H1 (cell line): ENCODE data around the gene GALNT12. TPM values are rescaled to one million over a fixed set of nuclear protein-coding genes. Genes with fewer than 3 reads are reported as not detected.
A peak's percentile ranks its signal among the peaks of the same experiment; 100 is the strongest.

ENCODE experiments used
- CTCF ChIA-PET: fragments of 300-600 bp; sonication (Branson Sonifier 250); formaldehyde crosslinking; loops from one replicate; lab custom pipeline; 2021; ENCODE audit not compliant: partially characterized antibody; lab: Charles Lee
- POLR2A ChIA-PET: fragments of 300-600 bp; sonication (Branson Sonifier 250); formaldehyde crosslinking; loops from one replicate; lab custom pipeline; 2021; ENCODE audit warnings: inconsistent platforms; ENCODE audit not compliant: partially characterized antibody; lab: Charles Lee
- DNase-seq, 2 experiments: peaks; one replicate each; pipeline versions ENCODE4 v3.0.0 to v3.0.0-alpha.2; 2010 to 2022; ENCODE audit warnings: low spot score in 2 of 2, low read depth in 1 of 2, mixed read lengths in 1 of 2
- FAIRE-seq: peaks from 2 replicates; lab custom pipeline; 2011; peaks lifted over from hg19 to GRCh38; lab: Jason Lieb, UNC
- H2AFZ ChIP-seq: 2 replicates; pipeline ENCODE4 v1.8.1; 2012; ENCODE audit warnings: low read length, inconsistent platforms
- H2AK5ac ChIP-seq: 2 replicates; pipeline ENCODE4 v1.6.1; 2013; ENCODE audit warnings: low read depth, low read length
- H2BK120ac ChIP-seq: replicated peaks from 2 replicates; pipeline ENCODE3; 2013; ENCODE audit warnings: low read depth, low read length, inconsistent platforms
- H2BK12ac ChIP-seq: 2 replicates; pipeline ENCODE4 v1.6.1; 2013; ENCODE audit warnings: low read depth, low read length
- H2BK15ac ChIP-seq: 2 replicates; pipeline ENCODE4 v1.6.1; 2013; ENCODE audit warnings: low read length
- H2BK20ac ChIP-seq: 2 replicates; pipeline ENCODE4 v1.6.1; 2013; ENCODE audit warnings: low read length
- H2BK5ac ChIP-seq: 2 replicates; pipeline ENCODE4 v1.6.1; 2013; ENCODE audit warnings: low read depth, low read length
- H3K14ac ChIP-seq: 2 replicates; pipeline ENCODE4 v1.6.1; 2013; ENCODE audit warnings: inconsistent platforms; ENCODE audit not compliant: insufficient read length
- H3K18ac ChIP-seq: 2 replicates; pipeline ENCODE4 v1.6.1; 2013; ENCODE audit warnings: low read length; ENCODE audit errors: extremely low read depth
- H3K23ac ChIP-seq: 2 replicates; pipeline ENCODE4 v1.6.1; 2013; ENCODE audit warnings: inconsistent platforms; ENCODE audit not compliant: insufficient read length
- H3K23me2 ChIP-seq: 2 replicates; pipeline ENCODE4 v1.6.1; 2013; ENCODE audit warnings: low read depth, low read length
- H3K27ac ChIP-seq: 2 replicates; pipeline ENCODE4 v1.6.1; 2011; ENCODE audit warnings: low read depth, low read length, inconsistent platforms
- H3K27me3 ChIP-seq, 4 experiments: replicated peaks in 1 of 4; 1 replicate in 1 of 4; 2 replicates in 3 of 4; pipeline versions ENCODE4 v1.6.1 to v1.8.1; 2011 to 2013; ENCODE audit warnings: low read length in 3 of 4, mild to moderate bottlenecking in 3 of 4, inconsistent platforms in 2 of 4, mixed read lengths in 2 of 4, moderate library complexity in 1 of 4; ENCODE audit not compliant: control insufficient read depth in 3 of 4, insufficient read depth in 3 of 4; ENCODE audit errors: extremely low read depth in 1 of 4
- H3K36me3 ChIP-seq, 4 experiments: 2 replicates each; pipeline versions ENCODE4 v1.6.1 to v1.8.1; 2011 to 2013; ENCODE audit warnings: mild to moderate bottlenecking in 4 of 4, low read length in 3 of 4, moderate library complexity in 2 of 4, control low read depth in 1 of 4, inconsistent platforms in 1 of 4; ENCODE audit not compliant: insufficient read depth in 4 of 4, control insufficient read depth in 2 of 4
- H3K4ac ChIP-seq: replicated peaks from 2 replicates; pipeline ENCODE3; 2013; ENCODE audit warnings: low read length, low read depth, mixed read lengths, inconsistent platforms; ENCODE audit not compliant: insufficient read length
- H3K4me1 ChIP-seq, 4 experiments: replicated peaks in 1 of 4; 1 replicate in 1 of 4; 2 replicates in 3 of 4; pipeline versions ENCODE4 v1.6.1 to v1.8.1; 2011 to 2013; ENCODE audit warnings: low read length in 3 of 4, inconsistent platforms in 2 of 4, mixed read lengths in 1 of 4; ENCODE audit not compliant: insufficient read depth in 4 of 4, control insufficient read depth in 3 of 4
- H3K4me2 ChIP-seq, 2 experiments: 2 replicates each; pipeline versions ENCODE4 v1.6.1 to v1.8.1; 2011 to 2013; ENCODE audit warnings: low read depth in 2 of 2, low read length in 2 of 2, control low read depth in 1 of 2, inconsistent platforms in 1 of 2, mild to moderate bottlenecking in 1 of 2; ENCODE audit not compliant: insufficient read depth in 1 of 2
- H3K4me3 ChIP-seq, 4 experiments: fragments of 200-600, 300-600 bp in 1 of 4; sonication (generic), shearing (Covaris generic), sonication (Bioruptor Twin) in 1 of 4; 2 replicates each; pipeline versions ENCODE4 v1.5.1 to v1.8.1; 2011 to 2016; ENCODE audit warnings: low read length in 4 of 4, low read depth in 3 of 4, control low read depth in 2 of 4, inconsistent platforms in 2 of 4, mild to moderate bottlenecking in 2 of 4, mixed read lengths in 1 of 4, moderate library complexity in 1 of 4; ENCODE audit not compliant: insufficient read depth in 2 of 4; ENCODE audit errors: extremely low read depth in 1 of 4
- H3K56ac ChIP-seq: replicated peaks from 2 replicates; pipeline ENCODE3; 2013; ENCODE audit warnings: low read depth, mild to moderate bottlenecking, mixed read lengths, low read length, inconsistent platforms; ENCODE audit not compliant: insufficient read length
- H3K79me1 ChIP-seq: 2 replicates; pipeline ENCODE4 v1.6.1; 2013; ENCODE audit warnings: low read depth, low read length, control low read depth
- H3K79me2 ChIP-seq, 2 experiments: 2 replicates each; pipeline versions ENCODE4 v1.6.1 to v1.8.1; 2012 to 2013; ENCODE audit warnings: low read length in 2 of 2, mild to moderate bottlenecking in 2 of 2, inconsistent platforms in 1 of 2; ENCODE audit not compliant: insufficient read depth in 2 of 2, control insufficient read depth in 1 of 2
- H3K9ac ChIP-seq, 4 experiments: replicated peaks in 1 of 4; 1 replicate in 1 of 4; 2 replicates in 3 of 4; pipeline versions ENCODE4 v1.6.1 to v1.8.1; 2011 to 2013; ENCODE audit warnings: low read depth in 3 of 4, low read length in 3 of 4, control low read depth in 2 of 4, mild to moderate bottlenecking in 2 of 4, moderate library complexity in 2 of 4, inconsistent platforms in 1 of 4; ENCODE audit errors: extremely low read depth in 1 of 4
- H3K9me3 ChIP-seq, 2 experiments: 2 replicates each; pipeline versions ENCODE4 v1.6.1 to v1.8.1; 2012 to 2013; ENCODE audit warnings: mild to moderate bottlenecking in 2 of 2, moderate library complexity in 2 of 2, control low read depth in 1 of 2, inconsistent platforms in 1 of 2, low read depth in 1 of 2, low read length in 1 of 2, mixed read lengths in 1 of 2; ENCODE audit not compliant: insufficient read depth in 2 of 2
- H4K20me1 ChIP-seq, 2 experiments: replicated peaks in 1 of 2; 2 replicates each; pipeline versions ENCODE3 to v1.8.1; 2011 to 2013; ENCODE audit warnings: inconsistent platforms in 2 of 2, low read length in 2 of 2, mild to moderate bottlenecking in 1 of 2; ENCODE audit not compliant: insufficient read depth in 2 of 2, control insufficient read depth in 1 of 2
- H4K5ac ChIP-seq: 2 replicates; pipeline ENCODE4 v1.6.1; 2013; ENCODE audit warnings: low read length, low read depth, mixed read lengths, inconsistent platforms; ENCODE audit not compliant: insufficient read length
- H4K8ac ChIP-seq: 2 replicates; pipeline ENCODE4 v1.8.0; 2013; ENCODE audit warnings: mild to moderate bottlenecking, moderate library complexity, low read length, inconsistent platforms; ENCODE audit not compliant: insufficient read depth; ENCODE audit errors: extremely low read depth
- H4K91ac ChIP-seq: replicated peaks from 2 replicates; pipeline ENCODE3; 2013; ENCODE audit warnings: low read length, mixed read lengths, inconsistent platforms; ENCODE audit not compliant: insufficient read length
- CTCF ChIP-seq, 3 experiments: IDR thresholded peaks; 1 replicate in 2 of 3; 2 replicates in 1 of 3; pipeline versions ENCODE4 v1.5.1 to v1.6.1; 2011; ENCODE audit warnings: low read length in 3 of 3, mild to moderate bottlenecking in 3 of 3, inconsistent platforms in 2 of 3, low read depth in 1 of 3, moderate library complexity in 1 of 3; ENCODE audit not compliant: insufficient read depth in 1 of 3; ENCODE audit errors: control extremely low read depth in 1 of 3
- POU5F1 ChIP-seq: IDR thresholded peaks from 2 replicates; pipeline ENCODE4 v1.6.1; 2011; ENCODE audit warnings: low read depth, mild to moderate bottlenecking, low read length, moderate library complexity
- WGBS, 2 experiments: shearing (Covaris generic) in 1 of 2; methylation state at CpG; one replicate each; pipeline versions ENCODE4 v1.1.6 to v1.1.7; 2013 to 2015; ENCODE audit warnings: low lambda C conversion rate in 2 of 2, mixed read lengths in 2 of 2, inconsistent platforms in 1 of 2, low coverage in 1 of 2, missing lambda C conversion rate in 1 of 2; ENCODE audit not compliant: insufficient replicate concordance in 2 of 2, insufficient coverage in 1 of 2, insufficient read length in 1 of 2; ENCODE audit errors: extremely low coverage in 1 of 2, missing lambda C conversion rate in 1 of 2; 5-methylcytosine and 5-hydroxymethylcytosine counted together
- polyA plus RNA-seq, 7 experiments: library from polyadenylated mRNA; depleted of rRNA in 3 of 7; stranded (reverse) in 5 of 7; unstranded in 2 of 7; fragments of >200 nt in 5 of 7; fragments of 200-250 nt in 2 of 7; gene quantifications; 1 replicate in 5 of 7; 2 replicates in 1 of 7; 4 replicates in 1 of 7; pipeline versions ENCODE4 v1.2.1 to v1.2.3, GENCODE V29; 2011 to 2013; ENCODE audit warnings: missing spikeins in 2 of 7, mixed read lengths in 2 of 7
- total RNA-seq: library from RNA; stranded (reverse); fragmentation: NEBNext Ultra II Directional; extraction: Animal tissue kit (Norgen Biotek cat#: 25700); gene quantifications from 2 replicates; pipeline ENCODE4 v1.2.1, GENCODE V29; 2021

GALNT12 gene
- total and polyA plus RNA-seq, 2 of the 8 experiments (the other 6 are each of a cell fraction or from before 2014, with no cell fraction given), result 16.2 to 19.6 TPM

GRCh38 chr9:98773721-98774120, 33.7 kb upstream of the GALNT12 start:
- H2BK15ac ChIP-seq, result no peak overlapping the region
- no peak overlapping the region for H2BK20ac ChIP-seq
- DNase-seq (no peak), FAIRE-seq (no peak)
- ChIA-PET CTCF (interaction anchor here (0.6 to 4.7 kb wide), 34 partner anchors 8 to 716 kb away, joined by 3 to 41 read pairs (median 6); partner anchors contain the start of gene GALNT12), POLR2A (no interaction called here)
- no peak overlapping the region for H3K27ac ChIP-seq
- no peak overlapping the region for H3K56ac ChIP-seq
- no peaks in the 10 kb centered on the region for H3K27me3 ChIP-seq
- no peaks in the 10 kb centered on the region for H3K9me3 ChIP-seq
- no peak overlapping the region for H3K9ac ChIP-seq
- no peak overlapping the region for H3K4me2 ChIP-seq
- peaks cover 2 to 8% of the 10 kb centered on the region in 2 experiments for H4K20me1 ChIP-seq
- peak in 2 of 3 experiments; percentile 11 to 13; a peak in 2 of 4 replicates for TF ChIP-seq CTCF (IDR thresholded peaks at IDR 0.05; ENCODE audit: control extremely low read depth in 1 of 3, insufficient read depth in 1 of 3, low read depth in 1 of 3, low read length in 3 of 3)
- TF ChIP-seq POU5F1, result no peak
- no peak overlapping the region for H2BK120ac ChIP-seq
- H2AK5ac ChIP-seq, result no peak overlapping the region
- H4K5ac ChIP-seq, result no peak overlapping the region
- WGBS, 2 experiments, result 87% methylated on average over 10 of the region's 15 CpGs; no CpG with 5 or more reads in 1 of the 2 experiments
- no peak overlapping the region for H3K4me3 ChIP-seq
- H3K79me1 ChIP-seq, result no peaks in the 10 kb centered on the region
- H3K4me1 ChIP-seq, result no peaks in the 10 kb centered on the region
- H3K79me2 ChIP-seq, result no peaks in the 10 kb centered on the region
- no peak overlapping the region for H2AFZ ChIP-seq
- no peak overlapping the region for H4K91ac ChIP-seq
- no peak overlapping the region for H3K18ac ChIP-seq
- no peak overlapping the region for H2BK5ac ChIP-seq
- H3K4ac ChIP-seq, result no peak overlapping the region
- H3K23ac ChIP-seq, result no peak overlapping the region
- peaks cover 18 to 60% (median 33%) of the 10 kb centered on the region in 4 experiments; a peak in 7 of 8 replicates for H3K36me3 ChIP-seq
- H3K14ac ChIP-seq, result no peak overlapping the region
- H4K8ac ChIP-seq, result no peak overlapping the region
- H3K23me2 ChIP-seq, result no peaks in the 10 kb centered on the region
- H2BK12ac ChIP-seq, result no peak overlapping the region
